Endothelial cell of umbilical vein (primary cell): ENCODE results near the gene ZNF827. TPM values are rescaled to one million over a fixed set of nuclear protein-coding genes. Genes with fewer than 3 reads are reported as not detected.

Experiments
- BruUV-seq: library from RNA; stranded (reverse); fragments of 400-500 nt; replicated peaks from 2 replicates; lab custom pipeline; 2021; lab: Mats Ljungman, UMichigan
- CTCF ChIA-PET: fragments of 300-600, 350-600 bp; sonication (Branson Sonifier 250); formaldehyde crosslinking; loops from one replicate; lab custom pipeline; 2021; ENCODE audit warnings: antibody characterized with exemption, inconsistent platforms; lab: Charles Lee
- POLR2A ChIA-PET: fragments of 300-600, 350-600 bp; sonication (Branson Sonifier 250); formaldehyde crosslinking; loops from one replicate; lab custom pipeline; 2021; ENCODE audit warnings: antibody characterized with exemption, inconsistent platforms; lab: Charles Lee
- DNase-seq: peaks from one replicate; pipeline ENCODE4 v3.0.0-alpha.2; 2011; ENCODE audit warnings: low read depth, low spot score
- FAIRE-seq: peaks from 2 replicates; lab custom pipeline; 2011; peaks lifted over from hg19 to GRCh38; lab: Jason Lieb, UNC
- H2AFZ ChIP-seq: 2 replicates; pipeline ENCODE4 v1.6.0; 2012; ENCODE audit warnings: low read depth, low read length, control low read depth, inconsistent platforms
- H3K27ac ChIP-seq: 2 replicates; pipeline ENCODE4 v1.5.1; 2011; ENCODE audit warnings: low read depth, mild to moderate bottlenecking, control low read depth, low read length, moderate library complexity; ENCODE audit not compliant: insufficient read depth
- H3K27me3 ChIP-seq, 2 experiments: 2 replicates each; pipeline versions ENCODE4 v1.6.0 to v1.6.1; 2011; ENCODE audit warnings: low read length in 2 of 2, mixed read lengths in 1 of 2; ENCODE audit not compliant: control insufficient read depth in 2 of 2, insufficient read depth in 2 of 2
- H3K36me3 ChIP-seq, 2 experiments: 2 replicates in 1 of 2; 3 replicates in 1 of 2; pipeline ENCODE4 v1.5.1; 2011; ENCODE audit warnings: low read length in 2 of 2, mild to moderate bottlenecking in 1 of 2, moderate library complexity in 1 of 2; ENCODE audit not compliant: control insufficient read depth in 2 of 2, insufficient read depth in 2 of 2; ENCODE audit errors: extremely low read depth in 1 of 2
- H3K4me1 ChIP-seq: 3 replicates; pipeline ENCODE4 v1.5.1; 2011; ENCODE audit warnings: mild to moderate bottlenecking, low read length; ENCODE audit not compliant: control insufficient read depth, insufficient read depth; ENCODE audit errors: extremely low read depth
- H3K4me2 ChIP-seq: 2 replicates; pipeline ENCODE4 v1.6.1; 2011; ENCODE audit warnings: low read length, control low read depth, mixed read lengths; ENCODE audit not compliant: insufficient read depth
- H3K4me3 ChIP-seq, 3 experiments: fragments of 200-600 bp in 1 of 3; sonication (generic), shearing (Covaris generic) in 1 of 3; replicated peaks in 1 of 3; 2 replicates each; pipeline ENCODE4 v1.5.1; 2011 to 2016; ENCODE audit warnings: control low read depth in 3 of 3, low read length in 3 of 3, mild to moderate bottlenecking in 2 of 3, inconsistent platforms in 1 of 3, low read depth in 1 of 3, moderate library complexity in 1 of 3; ENCODE audit not compliant: insufficient read depth in 1 of 3
- H3K79me2 ChIP-seq: 2 replicates; pipeline ENCODE4 v1.6.0; 2012; ENCODE audit warnings: low read length, inconsistent platforms; ENCODE audit not compliant: control insufficient read depth, insufficient read depth
- H3K9ac ChIP-seq: replicated peaks from 2 replicates; pipeline ENCODE3; 2011; ENCODE audit warnings: low read length, control low read depth; ENCODE audit not compliant: insufficient read depth; ENCODE audit errors: extremely low read depth
- H3K9me1 ChIP-seq: replicated peaks from 3 replicates; pipeline ENCODE4 v1.6.0; 2011; ENCODE audit warnings: mild to moderate bottlenecking, low read length; ENCODE audit not compliant: control insufficient read depth, insufficient read depth; ENCODE audit errors: extremely low read depth
- H3K9me3 ChIP-seq: replicated peaks from 2 replicates; pipeline ENCODE4 v1.5.1; 2012; ENCODE audit warnings: low read length, inconsistent platforms; ENCODE audit not compliant: control insufficient read depth, insufficient read depth
- H4K20me1 ChIP-seq: replicated peaks from 2 replicates; pipeline ENCODE3; 2011; ENCODE audit warnings: mild to moderate bottlenecking, low read length; ENCODE audit not compliant: control insufficient read depth, insufficient read depth; ENCODE audit errors: extremely low read depth
- FOS ChIP-seq: IDR thresholded peaks from 2 replicates; pipeline ENCODE4 v1.6.1; 2011; ENCODE audit warnings: mild to moderate bottlenecking, low read length, moderate library complexity, borderline replicate concordance; ENCODE audit not compliant: insufficient read depth
- GATA2 ChIP-seq: IDR thresholded peaks from 2 replicates; pipeline ENCODE4 v1.7.0; 2011; ENCODE audit warnings: low read depth, mild to moderate bottlenecking, moderate library complexity, mixed read lengths, low read length; ENCODE audit not compliant: insufficient read length, insufficient read depth
- JUN ChIP-seq: IDR thresholded peaks from 2 replicates; pipeline ENCODE4 v1.6.1; 2011; ENCODE audit warnings: borderline replicate concordance, low read depth; ENCODE audit not compliant: insufficient read length, insufficient read depth
- MAX ChIP-seq: IDR thresholded peaks from 2 replicates; pipeline ENCODE4 v1.6.1; 2011; ENCODE audit not compliant: insufficient read depth, insufficient read length
- POLR2AphosphoS5 ChIP-seq: IDR thresholded peaks from 2 replicates; pipeline ENCODE4 v1.6.1; 2012; ENCODE audit warnings: low read depth, mild to moderate bottlenecking, control low read depth, low read length, moderate library complexity; ENCODE audit not compliant: insufficient read depth
- dilution Hi-C: fragments of 300-500 bp; cut with MboI; formaldehyde crosslinking; loops from one replicate; pipeline ENCODE4 v1.15.0; 2019; ENCODE audit warnings: low sequenced_read_pairs; ENCODE audit not compliant: extremely low pct_ligation_motif_present
- intact Hi-C: fragments of 100-400 bp; cut with micrococcal nuclease; formaldehyde crosslinking; loops from one replicate; pipeline ENCODE4 v1.10.0; 2022
- polyA plus RNA-seq, 4 experiments: library from polyadenylated mRNA; depleted of rRNA in 3 of 4; stranded (reverse) in 3 of 4; unstranded in 1 of 4; fragments of >200 nt; gene quantifications; 2 replicates each; pipeline versions ENCODE4 v1.2.1 to v1.2.3, GENCODE V29; 2011 to 2012; ENCODE audit warnings: missing spikeins in 1 of 4
- total RNA-seq: library from RNA; stranded (reverse); gene quantifications from 2 replicates; pipeline ENCODE4 v1.2.3, GENCODE V29; 2021

The ZNF827 gene
- total and polyA plus RNA-seq, 2 donors (not counting 3 experiments of a cell fraction or from before 2014, with no cell fraction given) = 16.9 to 23.7 TPM

- POLR2A ChIA-PET = no interaction called here
These were observed 119.3 kb downstream of the ZNF827 start for GRCh38 chr4:145819101-145819852.

GRCh38 chr4:145818011-145818410, 120.6 kb downstream of the ZNF827 start:
- Histone ChIP-seq H3K9ac (no peak overlapping the region), H4K20me1 (no peaks in the 10 kb centered on the region), H3K4me1 (peaks cover 1% of the 10 kb centered on the region), H3K9me1 (no peaks in the 10 kb centered on the region), H3K27ac (no peak overlapping the region), H3K4me2 (no peak overlapping the region), H3K4me3 (no peak overlapping the region), H3K79me2 (no peaks in the 10 kb centered on the region), H3K36me3 (no peaks in the 10 kb centered on the region), H2AFZ (no peak overlapping the region), H3K27me3 (no peaks in the 10 kb centered on the region), H3K9me3 (no peaks in the 10 kb centered on the region)
- POLR2A ChIA-PET = no interaction called here
- CTCF ChIA-PET = no interaction called here
- no peak for TF ChIP-seq FOS
- no peak for TF ChIP-seq MAX
- TF ChIP-seq JUN = no peak
- intact Hi-C loops = no loop called here
- BruUV-seq = no TSS peak
- FAIRE-seq (no peak), DNase-seq (no peak)
- dilution Hi-C loops = no loop called here

More at GRCh38 chr4:145819101-145819852, 119.3 kb downstream of the ZNF827 start:
- DNase-seq = no peak
- no peak overlapping the region for H3K9ac ChIP-seq
- no peaks in the 10 kb centered on the region for H3K4me1 ChIP-seq
- H4K20me1 ChIP-seq = no peaks in the 10 kb centered on the region
- no peak overlapping the region for H3K27ac ChIP-seq
- H3K79me2 ChIP-seq = no peaks in the 10 kb centered on the region
- no peaks in the 10 kb centered on the region for H3K27me3 ChIP-seq
- no peaks in the 10 kb centered on the region for H3K36me3 ChIP-seq
- intact Hi-C loops = no loop called here
- no peaks in the 10 kb centered on the region for H3K9me1 ChIP-seq
- H3K4me3 ChIP-seq = no peak overlapping the region
- no peak overlapping the region for H2AFZ ChIP-seq
- dilution Hi-C loops = no loop called here
- BruUV-seq = no TSS peak
- TF ChIP-seq POLR2AphosphoS5 (no peak), JUN (no peak), FOS (no peak), GATA2 (no peak)
- CTCF ChIA-PET = interaction anchor here (0.7 kb wide), 1 partner anchor 11 kb away, joined by 3 read pairs; no protein-coding TSS in a partner anchor
- no peak for FAIRE-seq
- no peaks in the 10 kb centered on the region for H3K9me3 ChIP-seq
- H3K4me2 ChIP-seq = no peak overlapping the region
